K562 (cell line): Measurements from ENCODE around the gene PLXNA2. TPM values are rescaled to one million over a fixed set of nuclear protein-coding genes. Genes with fewer than 3 reads are reported as not detected.

Source experiments
- ATAC-seq: fragments of 200-7000 bp; cut with Tn5 transposase; 3 replicates; pipeline ENCODE4 v1.9.1; 2020; ENCODE audit warnings: moderate library complexity
- BruUV-seq: library from RNA; stranded (reverse); fragments of 400-500 nt; replicated peaks from 2 replicates; lab custom pipeline; 2021; lab: Mats Ljungman, UMichigan
- CTCF ChIA-PET: fragments of 300-600 bp; formaldehyde crosslinking; extraction: SDS; loops from one replicate; lab custom pipeline; 2021; ENCODE audit warnings: low intra/inter-chr PET ratio; lab: Yijun Ruan, JAX
- POLR2A ChIA-PET: fragments of 300-600, 350-650 bp; sonication (Branson Sonifier 250); formaldehyde crosslinking; extraction: SDS; loops from one replicate; lab custom pipeline; 2021; ENCODE audit warnings: antibody characterized with exemption, inconsistent platforms; lab: Yijun Ruan, JAX
- DNase-seq, 4 experiments: peaks; one replicate each; pipeline versions ENCODE4 v3.0.0 to v3.0.0-alpha.2; 2011 to 2018; ENCODE audit warnings: low spot score in 3 of 4, mixed read lengths in 3 of 4; ENCODE audit errors: extremely low read depth in 1 of 4
- FAIRE-seq: peaks from 2 replicates; lab custom pipeline; 2011; peaks lifted over from hg19 to GRCh38; lab: Jason Lieb, UNC
- H2AFZ ChIP-seq: 2 replicates; pipeline ENCODE4 v1.6.0; 2011; ENCODE audit warnings: low read depth, low read length, control low read depth, inconsistent platforms
- H3K27ac ChIP-seq: fragments of 200-600 bp; 3 replicates; pipeline ENCODE4 v1.8.0; 2011; ENCODE audit warnings: low read depth, mild to moderate bottlenecking, control low read depth, inconsistent platforms, low read length, moderate library complexity, mixed read lengths; ENCODE audit errors: extremely low read depth
- H3K27me3 ChIP-seq, 2 experiments: fragments of 300-600 bp in 1 of 2; 2 replicates in 1 of 2; 3 replicates in 1 of 2; pipeline versions ENCODE4 v1.6.0 to v1.8.0; 2011; ENCODE audit warnings: inconsistent platforms in 2 of 2, low read length in 2 of 2, mild to moderate bottlenecking in 1 of 2, mixed read lengths in 1 of 2, moderate library complexity in 1 of 2; ENCODE audit not compliant: control insufficient read depth in 2 of 2, insufficient read depth in 2 of 2
- H3K36me3 ChIP-seq: fragments of 300-600 bp; 3 replicates; pipeline ENCODE4 v1.8.0; 2011; ENCODE audit warnings: mild to moderate bottlenecking, low read length, inconsistent platforms; ENCODE audit not compliant: control insufficient read depth, insufficient read depth
- H3K4me1 ChIP-seq, 2 experiments: fragments of 200-600 bp in 1 of 2; replicated peaks in 1 of 2; 2 replicates in 1 of 2; 3 replicates in 1 of 2; pipeline versions ENCODE4 v1.5.1 to v1.8.0; 2011; ENCODE audit warnings: inconsistent platforms in 2 of 2, low read length in 2 of 2, mild to moderate bottlenecking in 1 of 2, mixed read lengths in 1 of 2, moderate library complexity in 1 of 2; ENCODE audit not compliant: control insufficient read depth in 2 of 2, insufficient read depth in 2 of 2
- H3K4me2 ChIP-seq: 2 replicates; pipeline ENCODE4 v1.6.1; 2011; ENCODE audit warnings: low read length, control low read depth, inconsistent platforms, mixed read lengths; ENCODE audit not compliant: insufficient read depth
- H3K4me3 ChIP-seq: fragments of 200-600 bp; sonication (generic), shearing (Covaris generic); 2 replicates; pipeline ENCODE4 v1.5.1; 2016; ENCODE audit warnings: control low read depth, inconsistent platforms
- H3K79me2 ChIP-seq: fragments of 200-600 bp; 3 replicates; pipeline ENCODE4 v1.8.0; 2011; ENCODE audit warnings: low read length, inconsistent platforms; ENCODE audit not compliant: control insufficient read depth, insufficient read depth
- H3K9ac ChIP-seq, 2 experiments: 2 replicates each; pipeline versions ENCODE4 v1.6.0 to v1.6.1; 2011; ENCODE audit warnings: low read depth in 2 of 2, low read length in 2 of 2, control low read depth in 1 of 2, inconsistent platforms in 1 of 2, mild to moderate bottlenecking in 1 of 2, mixed read lengths in 1 of 2; ENCODE audit not compliant: insufficient read depth in 1 of 2
- H3K9me1 ChIP-seq: one replicate; pipeline ENCODE4 v1.6.0; 2011; ENCODE audit warnings: inconsistent platforms, mild to moderate bottlenecking, low read length, moderate library complexity; ENCODE audit not compliant: control insufficient read depth, insufficient read depth
- H3K9me3 ChIP-seq: replicated peaks from 2 replicates; pipeline ENCODE4 v1.5.1; 2011; ENCODE audit warnings: low read depth, low read length, inconsistent platforms; ENCODE audit not compliant: control insufficient read depth, insufficient read depth
- H4K20me1 ChIP-seq: replicated peaks from 2 replicates; pipeline ENCODE4 v1.6.1; 2011; ENCODE audit warnings: low read length, inconsistent platforms, mixed read lengths; ENCODE audit not compliant: control insufficient read depth, insufficient read depth
- ETS1 ChIP-seq: conservative IDR thresholded peaks from 2 replicates; pipeline ENCODE4 v1.6.1; 2011; ENCODE audit warnings: low read depth, mild to moderate bottlenecking, low read length; ENCODE audit not compliant: control insufficient read depth
- KDM5B ChIP-seq: fragments of 200-600 bp; sonication (generic); IDR thresholded peaks from 2 replicates; pipeline ENCODE4 v1.6.1; 2012; ENCODE audit warnings: low read depth, mild to moderate bottlenecking, moderate library complexity, low read length, control low read depth, inconsistent platforms; ENCODE audit not compliant: insufficient replicate concordance
- KLF6 ChIP-seq: fragments of 250-450 bp; sonication (Bioruptor Pico); IDR thresholded peaks from 2 replicates; pipeline ENCODE4 v1.4.0; 2020; ENCODE audit warnings: mild to moderate bottlenecking, moderate library complexity, borderline replicate concordance
- MIER1 ChIP-seq: fragments of 450-650 bp; IDR thresholded peaks from 2 replicates; pipeline ENCODE4 v1.6.1; 2016; ENCODE audit warnings: antibody characterized with exemption, mild to moderate bottlenecking, low read depth
- TCF7 ChIP-seq: sonication (generic); IDR thresholded peaks from 2 replicates; pipeline ENCODE4 v1.6.1; 2016; ENCODE audit warnings: antibody characterized with exemption, borderline replicate concordance
- USF1 ChIP-seq: sonication (generic); formaldehyde crosslinking; IDR thresholded peaks from 2 replicates; pipeline ENCODE4 v1.9.0; 2022; ENCODE audit warnings: mild to moderate bottlenecking, missing genetic modification reagents
- XRCC5 ChIP-seq: fragments of 200-400 bp; formaldehyde crosslinking; IDR thresholded peaks from 2 replicates; pipeline ENCODE4 v1.6.1; 2017; ENCODE audit warnings: low read depth, mild to moderate bottlenecking, low read length
- ZBTB2 ChIP-seq: fragments of 450-650 bp; IDR thresholded peaks from 2 replicates; pipeline ENCODE4 v1.6.1; 2016; ENCODE audit warnings: antibody characterized with exemption
- ZEB2 ChIP-seq: fragments of 450-650 bp; IDR thresholded peaks from 2 replicates; pipeline ENCODE4 v1.6.1; 2016
- ZNF583 ChIP-seq: fragments of 250-450 bp; sonication (Bioruptor Pico); IDR thresholded peaks from 2 replicates; pipeline ENCODE4 v1.4.0; 2020
- ZNF589 ChIP-seq: fragments of 200-800 bp; sonication (Bioruptor generic); IDR thresholded peaks from 2 replicates; pipeline ENCODE4 v1.6.1; 2016; ENCODE audit warnings: low read depth, missing genetic modification characterization, missing compliant biosample characterization
- WGBS: fragments of 100-300 bp; shearing (Covaris generic); methylation state at CpG from one replicate; pipeline ENCODE4 v1.1.6; 2016; ENCODE audit warnings: low coverage, mixed read lengths; ENCODE audit not compliant: insufficient coverage; ENCODE audit errors: missing lambda C conversion rate; 5-methylcytosine and 5-hydroxymethylcytosine counted together
- in situ Hi-C: fragments of 300-500 bp; cut with MboI; formaldehyde crosslinking; loops from 4 replicates; pipeline ENCODE4 v1.15.0; 2018; ENCODE audit warnings: inconsistent platforms, mixed read lengths
- intact Hi-C: fragments of 100-400 bp; cut with micrococcal nuclease; formaldehyde crosslinking; loops from 2 replicates; pipeline ENCODE4 v1.14.2; 2022
- polyA plus RNA-seq, 8 experiments: library from polyadenylated mRNA; depleted of rRNA in 4 of 8; stranded (reverse) in 5 of 8; unstranded in 3 of 8; fragments of >200 nt; fragmentation: Nextera tagmentation in 2 of 8; fragmentation: Illumina TruSeq in 1 of 8; extraction: Ambion mirVana in 2 of 8; extraction: Trizol in 1 of 8; gene quantifications; 2 replicates each; pipeline versions ENCODE4 v1.2.1 to v1.2.3, GENCODE V29; 2011 to 2014; ENCODE audit warnings: inconsistent platforms in 1 of 8, missing spikeins in 1 of 8
- total RNA-seq, 7 experiments: library from RNA; depleted of rRNA in 6 of 7; stranded (reverse); fragments of >200 nt in 6 of 7; fragmentation: Illumina TruSeq in 2 of 7; extraction: Trizol in 2 of 7; gene quantifications; 2 replicates each; pipeline versions ENCODE4 v1.2.1 to v1.2.3, GENCODE V29; 2011 to 2021; ENCODE audit warnings: low replicate concordance in 1 of 7

PLXNA2 gene
- total and polyA plus RNA-seq, 9 of the 15 experiments (the other 6 are each of a cell fraction or from before 2014, with no cell fraction given): 0.01 to 1.3 (median 0.32) TPM

- POLR2A ChIA-PET: no interaction called here
- no peak for FAIRE-seq
- 8% methylated on average over 4 of the region's 4 CpGs for WGBS
These were observed 183.1 kb downstream of the PLXNA2 start for GRCh38 chr1:208061118-208061517.

More at GRCh38 chr1:208061118-208061517, 183.1 kb downstream of the PLXNA2 start:
- DNase-seq: no peak
- H3K4me1 ChIP-seq: no peaks in the 10 kb centered on the region
- TF ChIP-seq ZNF583 (CRISPR knock-in tag) (no peak), XRCC5 (no peak), KDM5B (no peak), MIER1 (no peak), ZNF589 (CRISPR knock-in tag) (no peak), KLF6 (no peak), ETS1 (no peak), ZBTB2 (no peak), USF1 (no peak), ZEB2 (no peak), TCF7 (no peak)
- TF ChIP-seq, all 486 proteins: peak for 0
- H3K4me2 ChIP-seq: no peak overlapping the region
- no peak overlapping the region for H2AFZ ChIP-seq
- intact Hi-C loops: no loop called here
- ATAC-seq: no peak
- H4K20me1 ChIP-seq: 0 out of 2 replicates have a peak, but pooled peaks cover 8% of the 10 kb centered on the region
- no peaks in the 10 kb centered on the region for H3K36me3 ChIP-seq
- in situ Hi-C loops: no loop called here
- BruUV-seq: no TSS peak
- CTCF ChIA-PET: no interaction called here
- H3K27me3 ChIP-seq: peaks cover 30 to 75% of the 10 kb centered on the region in 2 experiments; a peak in 4 of 5 replicates
- no peaks in the 10 kb centered on the region for H3K9me1 ChIP-seq
- H3K79me2 ChIP-seq: no peaks in the 10 kb centered on the region
- H3K9me3 ChIP-seq: no peaks in the 10 kb centered on the region
- H3K4me3 ChIP-seq: no peak overlapping the region
- H3K27ac ChIP-seq: no peak overlapping the region
- H3K9ac ChIP-seq: no peak overlapping the region
